LHCN-M2 (cell line): ENCODE results near the gene LAMP1. TPM values are rescaled to one million over a fixed set of nuclear protein-coding genes. Genes with fewer than 3 reads are reported as not detected.
A peak's percentile ranks its signal among the peaks of the same experiment; 100 is the strongest.
"Not testable (repeated sequence)": the region's sequence is repeated elsewhere in the genome, so short reads cannot be mapped to it uniquely, and the experiment has no call there.

Experiments used
- DNase-seq: peaks from one replicate; pipeline ENCODE4 v3.0.0-alpha.2; 2012; ENCODE audit warnings: low read depth
- total RNA-seq: library from RNA; depleted of rRNA; stranded (reverse); fragments of >200 nt; gene quantifications from 2 replicates; pipeline ENCODE4 v1.2.3, GENCODE V29; 2014

The LAMP1 gene
- total RNA-seq, 1 experiment from 2014 or later: 234 TPM

- DNase-seq: no peak
Measured at GRCh38 chr13:113354831-113355610, 58.0 kb downstream of the LAMP1 start.

GRCh38 chr13:113355621-113356020 is 58.6 kb downstream of the LAMP1 start:
- no peak for DNase-seq

GRCh38 chr13:113356596-113356995 is 59.6 kb downstream of the LAMP1 start:
- DNase-seq: no peak

GRCh38 chr13:113357529-113357928 is 60.5 kb downstream of the LAMP1 start:
- DNase-seq: peak; percentile 69

GRCh38 chr13:113358653-113359190 is 61.7 kb downstream of the LAMP1 start:
- no peak for DNase-seq

- no peak for DNase-seq
Measured at GRCh38 chr13:113359571-113359970, 62.5 kb downstream of the LAMP1 start.

GRCh38 chr13:113360446-113360845 is 63.4 kb downstream of the LAMP1 start:
- no peak for DNase-seq

GRCh38 chr13:113361406-113361805 is 64.4 kb downstream of the LAMP1 start:
- DNase-seq: no peak

- no peak for DNase-seq
Measured at GRCh38 chr13:113364311-113364889, 67.4 kb downstream of the LAMP1 start.

GRCh38 chr13:113364901-113365582 is 68.0 kb downstream of the LAMP1 start:
- no peak for DNase-seq

GRCh38 chr13:113365583-113365970 is 68.5 kb downstream of the LAMP1 start:
- DNase-seq: no peak

GRCh38 chr13:113365971-113366588 is 69.0 kb downstream of the LAMP1 start:
- DNase-seq: no peak

GRCh38 chr13:113367020-113367560 is 70.1 kb downstream of the LAMP1 start:
- DNase-seq: no peak

- no peak for DNase-seq
Measured at GRCh38 chr13:113367771-113368170, 70.7 kb downstream of the LAMP1 start.

- DNase-seq: not testable (repeated sequence)
Measured at GRCh38 chr13:113368353-113368752, 71.3 kb downstream of the LAMP1 start.

GRCh38 chr13:113369189-113369588 is 72.2 kb downstream of the LAMP1 start:
- no peak for DNase-seq

- DNase-seq: no peak
Measured at GRCh38 chr13:113369881-113370280, 72.8 kb downstream of the LAMP1 start.

- DNase-seq: no peak
Measured at GRCh38 chr13:113371061-113371460, 74.0 kb downstream of the LAMP1 start.

GRCh38 chr13:113371701-113372100 is 74.7 kb downstream of the LAMP1 start:
- not testable (repeated sequence) for DNase-seq
